Left ventricle myocardium inferior (tissue), 1 donor: Measurements from ENCODE around the gene TPPP2. TPM values are rescaled to one million over a fixed set of nuclear protein-coding genes. Genes with fewer than 3 reads are reported as not detected.

ENCODE experiments used
- DNase-seq: peaks from one replicate; pipeline ENCODE4 v3.0.0-alpha.2; 2020
- H3K27ac ChIP-seq: fragments of 200-600 bp; replicated peaks from 2 replicates; pipeline ENCODE4 v1.8.0; 2021
- H3K27me3 ChIP-seq: fragments of 200-600 bp; 2 replicates; pipeline ENCODE4 v1.8.0; 2021; ENCODE audit warnings: low read depth
- H3K36me3 ChIP-seq: fragments of 200-600 bp; 2 replicates; pipeline ENCODE4 v1.8.0; 2021
- H3K4me1 ChIP-seq: fragments of 200-600 bp; 2 replicates; pipeline ENCODE4 v1.8.0; 2021
- H3K4me3 ChIP-seq: fragments of 200-600 bp; 2 replicates; pipeline ENCODE4 v1.8.0; 2021; ENCODE audit warnings: mild to moderate bottlenecking, moderate library complexity
- H3K9me3 ChIP-seq: fragments of 200-600 bp; replicated peaks from 2 replicates; pipeline ENCODE4 v1.8.0; 2021
- CTCF ChIP-seq: fragments of 200-600 bp; IDR thresholded peaks from 2 replicates; pipeline ENCODE4 v1.8.0; 2021; ENCODE audit warnings: antibody characterized with exemption, mild to moderate bottlenecking, borderline replicate concordance
- intact Hi-C: fragments of 100-400 bp; cut with micrococcal nuclease; formaldehyde crosslinking; loops from one replicate; pipeline ENCODE4 v1.11.0; 2022
- microRNA-seq: library from miRNA; unstranded; fragments of <30 nt; microRNA quantifications from one replicate; pipeline ENCODE4 v1.2.0, GENCODE V29; 2020
- total RNA-seq: library from RNA; stranded (reverse); fragmentation: NEBNext Ultra II Directional; extraction: Animal tissue kit (Norgen Biotek cat#: 25700); gene quantifications from one replicate; pipeline ENCODE4 v1.2.1, GENCODE V29; 2021
- donor health status: DM: no; HTN: yes; CAD: no; lungs with severe emphysema.

The TPPP2 gene
- total RNA-seq, 1 donor from 2014 or later: 1.6 TPM

GRCh38 chr14:21081521-21082142 lies 51.6 kb downstream of the TPPP2 start:
- Histone ChIP-seq H3K4me3 (no peak overlapping the region), H3K9me3 (no peaks in the 10 kb centered on the region), H3K27ac (no peak overlapping the region), H3K36me3 (peaks cover 99% of the 10 kb centered on the region), H3K4me1 (peaks cover 11% of the 10 kb centered on the region), H3K27me3 (no peaks in the 10 kb centered on the region)
- no peak for DNase-seq
- intact Hi-C loops: no loop called here
- TF ChIP-seq CTCF: no peak

Small RNA genes lying within 50 kb of the gene (microRNA-seq; reads per million reads assigned to microRNA genes)
- gene MIR6717: not detected

Other genes starting within 250 kb of the TPPP2 start
- 5.7 TPM for gene RNASE6, start 248.9 kb upstream of the TPPP2 start, total RNA-seq
- 294 TPM for gene RNASE1, start 227.4 kb upstream of the TPPP2 start, total RNA-seq
- not detected for gene RNASE3, start 138.8 kb upstream of the TPPP2 start, total RNA-seq
- 1.3 TPM for gene RNASE2, start 74.7 kb upstream of the TPPP2 start, total RNA-seq
- 37.3 TPM for gene METTL17, start 40.2 kb upstream of the TPPP2 start, total RNA-seq
- not detected for gene SLC39A2, start 30.9 kb upstream of the TPPP2 start, total RNA-seq
- 346 TPM for gene NDRG2, start 5.2 kb upstream of the TPPP2 start, total RNA-seq
- gene RNASE13, start 4.6 kb downstream of the TPPP2 start, total RNA-seq: not detected
- gene RNASE7, start 12.1 kb downstream of the TPPP2 start, total RNA-seq: not detected
- not detected for gene RNASE8, start 27.6 kb downstream of the TPPP2 start, total RNA-seq
- gene ARHGEF40, start 40.1 kb downstream of the TPPP2 start, total RNA-seq: 21.3 TPM
- gene ZNF219, start 68.4 kb downstream of the TPPP2 start, total RNA-seq: 44.9 TPM
- 0.19 TPM for gene TMEM253, start 70.8 kb downstream of the TPPP2 start, total RNA-seq
- gene OR5AU1, start 125.8 kb downstream of the TPPP2 start, total RNA-seq: not detected
- gene HNRNPC, start 239.2 kb downstream of the TPPP2 start, total RNA-seq: 273 TPM
- gene RPGRIP1, start 249.9 kb downstream of the TPPP2 start, total RNA-seq: 0.30 TPM